ENCODE measurements around the gene GEMIN7. TPM values are rescaled to one million over a fixed set of nuclear protein-coding genes. Genes with fewer than 3 reads are reported as not detected.

Gene GEMIN7
- total and polyA plus RNA-seq, 10 donors, result 19.6 to 51.1 (median 27.4) TPM

GRCh38 chr19:45130888-45131615 lies 52.0 kb downstream of the GEMIN7 start:
- Histone ChIP-seq H3K4me1 (peaks cover 2 to 47% (median 22%) of the 10 kb centered on the region in 6 donors), H3K36me3 (peaks cover 0 to 9% (median 0%) of the 10 kb centered on the region in 6 donors), H3K4me3 (no peak overlapping the region), H3K27ac (no peak overlapping the region), H3K9me3 (no peaks in the 10 kb centered on the region), H3K27me3 (replicated peaks in 1 of 7) (no peaks in the 10 kb centered on the region)
- no peak for DNase-seq
- TF ChIP-seq POLR2AphosphoS5 (IDR thresholded peaks at IDR 0.05) (no peak), CTCF (IDR thresholded peaks at IDR 0.05 in 8 of 11, conservative IDR thresholded peaks at IDR 0.05 in 3 of 11) (peak in 3 of 11 experiments; percentile 19 to 22 (median 21)), POLR2A (IDR thresholded peaks at IDR 0.05) (no peak)
- 54 to 75% (median 71%) methylated on average over 9 to 13 of the region's 13 CpGs for WGBS, 5 donors
- intact Hi-C loops (cut with DNase I; ENCODE audit: low total_unique reads), result no loop called here

- Histone ChIP-seq H3K4me3 (no peak overlapping the region), H3K9me3 (no peaks in the 10 kb centered on the region), H3K36me3 (peaks cover 0 to 8% (median 0%) of the 10 kb centered on the region in 6 donors), H3K4me1 (peaks cover 8 to 64% (median 41%) of the 10 kb centered on the region in 6 donors), H3K27ac (peak overlapping the region in 3 of 8 donors; percentile 64 to 69 (median 67)), H3K27me3 (replicated peaks in 1 of 7) (no peaks in the 10 kb centered on the region)
- no peak for DNase-seq
- TF ChIP-seq POLR2AphosphoS5 (IDR thresholded peaks at IDR 0.05) (no peak), POLR2A (IDR thresholded peaks at IDR 0.05) (no peak), CTCF (IDR thresholded peaks at IDR 0.05 in 8 of 11, conservative IDR thresholded peaks at IDR 0.05 in 3 of 11) (no peak)
- intact Hi-C loops (cut with DNase I; ENCODE audit: low total_unique reads), result no loop called here
- WGBS, 5 donors, result 81 to 94% (median 87%) methylated on average over 8 of the region's 8 CpGs
Measured at GRCh38 chr19:45133661-45134060, 54.6 kb downstream of the GEMIN7 start.

GRCh38 chr19:45135176-45135885 lies 56.3 kb downstream of the GEMIN7 start:
- Histone ChIP-seq H3K27me3 (replicated peaks in 1 of 7) (no peaks in the 10 kb centered on the region), H3K36me3 (peaks cover 0 to 15% (median under 1%) of the 10 kb centered on the region in 6 donors), H3K27ac (peak overlapping the region in 4 of 8 donors; percentile 64 to 78 (median 68)), H3K4me1 (peaks cover 8 to 64% (median 41%) of the 10 kb centered on the region in 6 donors), H3K9me3 (no peaks in the 10 kb centered on the region), H3K4me3 (no peak overlapping the region)
- intact Hi-C loops (cut with DNase I; ENCODE audit: low total_unique reads), result no loop called here
- TF ChIP-seq POLR2A (IDR thresholded peaks at IDR 0.05) (no peak), CTCF (IDR thresholded peaks at IDR 0.05 in 8 of 11, conservative IDR thresholded peaks at IDR 0.05 in 3 of 11) (no peak), POLR2AphosphoS5 (IDR thresholded peaks at IDR 0.05) (no peak)
- WGBS, 5 donors, result 94 to 96% (median 95%) methylated on average over 21 of the region's 21 CpGs
- no peak for DNase-seq

Measured in spleen (tissue), 11 donors.